ENCODE data around the gene FGF12.

FGF12 gene

DNA sequence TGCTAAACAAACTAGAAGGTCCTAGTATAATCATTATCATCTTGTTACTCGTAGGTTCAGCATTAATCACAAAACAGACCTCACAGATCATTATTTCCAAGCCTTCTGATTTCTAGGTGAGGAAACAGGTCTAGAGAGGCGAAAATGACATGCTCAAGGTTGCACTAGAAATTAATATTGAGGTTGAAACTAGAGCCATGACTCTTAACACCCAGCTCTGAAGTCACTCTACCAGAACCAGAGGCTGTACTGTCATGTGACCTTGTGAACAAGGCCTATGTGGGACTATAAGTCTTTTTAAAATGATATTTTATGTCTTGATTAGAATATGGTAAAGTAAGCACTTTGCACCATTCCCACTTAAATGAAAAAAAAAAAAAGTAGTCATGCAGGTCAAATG, 23.8 kb upstream of the FGF12 start:
- Histone ChIP-seq H3K27ac (ENCODE audit: low read depth, low read length) (no peak overlapping the region), H4K20me1 (ENCODE audit: low read depth, low read length) (no peaks in the 10 kb centered on the region), H3K36me3 (ENCODE audit: low read length) (no peaks in the 10 kb centered on the region), H3K4me2 (ENCODE audit: low read depth, low read length, poor library complexity, severe bottlenecking) (no peak overlapping the region), H3K79me2 (ENCODE audit: insufficient read depth, low read length) (no peaks in the 10 kb centered on the region), H3K27me3 (ENCODE audit: low read length) (no peaks in the 10 kb centered on the region), H3K4me3 (ENCODE audit: insufficient read depth, low read length, poor library complexity, severe bottlenecking) (no peak overlapping the region), H2AFZ (ENCODE audit: low read depth, low read length, severe bottlenecking) (no peak overlapping the region), H3K9me2 (replicated peaks; ENCODE audit: insufficient read depth, low read length) (no peaks in the 10 kb centered on the region), H3K9me3 (ENCODE audit: insufficient read depth, low read length) (no peaks in the 10 kb centered on the region), H3K9ac (ENCODE audit: low read length) (no peak overlapping the region), H3F3A (ENCODE audit: insufficient read depth) (no peaks in the 10 kb centered on the region)
- no peak for TF ChIP-seq EZH2phosphoT487 (conservative IDR thresholded peaks at IDR 0.05; ENCODE audit: low read length)
- TF ChIP-seq, protein P1, sequence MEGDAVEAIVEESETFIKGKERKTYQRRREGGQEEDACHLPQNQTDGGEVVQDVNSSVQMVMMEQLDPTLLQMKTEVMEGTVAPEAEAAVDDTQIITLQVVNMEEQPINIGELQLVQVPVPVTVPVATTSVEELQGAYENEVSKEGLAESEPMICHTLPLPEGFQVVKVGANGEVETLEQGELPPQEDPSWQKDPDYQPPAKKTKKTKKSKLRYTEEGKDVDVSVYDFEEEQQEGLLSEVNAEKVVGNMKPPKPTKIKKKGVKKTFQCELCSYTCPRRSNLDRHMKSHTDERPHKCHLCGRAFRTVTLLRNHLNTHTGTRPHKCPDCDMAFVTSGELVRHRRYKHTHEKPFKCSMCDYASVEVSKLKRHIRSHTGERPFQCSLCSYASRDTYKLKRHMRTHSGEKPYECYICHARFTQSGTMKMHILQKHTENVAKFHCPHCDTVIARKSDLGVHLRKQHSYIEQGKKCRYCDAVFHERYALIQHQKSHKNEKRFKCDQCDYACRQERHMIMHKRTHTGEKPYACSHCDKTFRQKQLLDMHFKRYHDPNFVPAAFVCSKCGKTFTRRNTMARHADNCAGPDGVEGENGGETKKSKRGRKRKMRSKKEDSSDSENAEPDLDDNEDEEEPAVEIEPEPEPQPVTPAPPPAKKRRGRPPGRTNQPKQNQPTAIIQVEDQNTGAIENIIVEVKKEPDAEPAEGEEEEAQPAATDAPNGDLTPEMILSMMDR (IDR thresholded peaks at IDR 0.05; ENCODE audit: insufficient read depth, low read length, poor library complexity, severe bottlenecking), result no peak

DNA sequence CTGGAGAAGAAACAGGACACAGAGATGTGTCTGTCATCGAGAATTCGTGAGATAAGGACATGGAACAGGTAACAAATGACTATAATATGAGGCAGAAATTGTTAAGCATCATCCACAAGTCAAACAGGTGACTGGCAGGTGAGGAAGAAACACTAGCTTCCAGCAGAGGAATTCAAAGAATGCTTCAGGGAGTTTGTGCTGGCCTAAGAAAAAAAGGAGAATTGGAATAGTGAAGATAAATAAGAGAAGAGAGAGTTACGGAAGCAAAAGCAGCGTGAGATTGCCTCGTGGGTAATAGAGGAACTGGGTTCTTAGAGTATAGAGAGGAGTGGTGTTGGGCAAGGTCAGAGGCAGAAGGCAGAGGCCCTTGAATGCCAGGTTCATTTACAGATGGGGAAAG, 22.9 kb upstream of the FGF12 start:
- no peaks in the 10 kb centered on the region for H3F3A ChIP-seq (ENCODE audit: insufficient read depth)
- no peaks in the 10 kb centered on the region for H3K27me3 ChIP-seq (ENCODE audit: low read length)
- no peak overlapping the region for H3K27ac ChIP-seq (ENCODE audit: low read depth, low read length)
- H3K9me3 ChIP-seq (ENCODE audit: insufficient read depth, low read length), result no peaks in the 10 kb centered on the region
- no peak overlapping the region for H3K9ac ChIP-seq (ENCODE audit: low read length)
- H3K79me2 ChIP-seq (ENCODE audit: insufficient read depth, low read length), result no peaks in the 10 kb centered on the region
- no peak overlapping the region for H3K4me3 ChIP-seq (ENCODE audit: insufficient read depth, low read length, poor library complexity, severe bottlenecking)
- no peak overlapping the region for H3K4me2 ChIP-seq (ENCODE audit: low read depth, low read length, poor library complexity, severe bottlenecking)
- no peaks in the 10 kb centered on the region for H4K20me1 ChIP-seq (ENCODE audit: low read depth, low read length)
- no peaks in the 10 kb centered on the region for H3K9me2 ChIP-seq (replicated peaks; ENCODE audit: insufficient read depth, low read length)
- H3K36me3 ChIP-seq (ENCODE audit: low read length), result no peaks in the 10 kb centered on the region
- TF ChIP-seq EZH2phosphoT487 (conservative IDR thresholded peaks at IDR 0.05; ENCODE audit: low read length), result no peak
- TF ChIP-seq, protein P1 (IDR thresholded peaks at IDR 0.05; ENCODE audit: insufficient read depth, low read length, poor library complexity, severe bottlenecking), result no peak
- no peak overlapping the region for H2AFZ ChIP-seq (ENCODE audit: low read depth, low read length, severe bottlenecking)

DNA sequence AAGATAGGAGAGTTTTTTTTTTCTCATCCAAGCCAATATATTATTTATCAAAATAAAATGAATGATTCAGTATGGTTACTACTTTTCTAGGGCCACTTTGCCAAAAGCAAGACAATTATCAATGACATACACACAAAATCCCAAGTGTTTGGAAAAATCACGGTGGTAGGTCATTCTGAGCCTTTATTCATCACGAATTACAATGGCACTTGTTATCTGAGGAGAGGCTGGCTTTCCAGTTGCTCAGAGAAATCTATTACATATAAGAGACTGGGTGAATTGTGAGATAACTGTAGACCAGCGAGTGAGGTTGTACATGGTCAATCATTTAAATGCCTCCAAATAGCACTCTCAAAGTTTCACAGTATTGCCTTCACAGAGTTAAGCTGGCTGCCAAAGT, 20.4 kb upstream of the FGF12 start:
- Histone ChIP-seq H4K20me1 (ENCODE audit: low read depth, low read length) (no peaks in the 10 kb centered on the region), H3K27ac (ENCODE audit: low read depth, low read length) (no peak overlapping the region), H3K79me2 (ENCODE audit: insufficient read depth, low read length) (no peaks in the 10 kb centered on the region), H3K27me3 (ENCODE audit: low read length) (no peaks in the 10 kb centered on the region), H3K4me2 (ENCODE audit: low read depth, low read length, poor library complexity, severe bottlenecking) (no peak overlapping the region), H3F3A (ENCODE audit: insufficient read depth) (no peaks in the 10 kb centered on the region), H3K9me2 (replicated peaks; ENCODE audit: insufficient read depth, low read length) (no peaks in the 10 kb centered on the region), H3K9ac (ENCODE audit: low read length) (no peak overlapping the region), H2AFZ (ENCODE audit: low read depth, low read length, severe bottlenecking) (no peak overlapping the region), H3K4me3 (ENCODE audit: insufficient read depth, low read length, poor library complexity, severe bottlenecking) (no peak overlapping the region), H3K9me3 (ENCODE audit: insufficient read depth, low read length) (no peaks in the 10 kb centered on the region), H3K36me3 (ENCODE audit: low read length) (no peaks in the 10 kb centered on the region)
- no peak for TF ChIP-seq EZH2phosphoT487 (conservative IDR thresholded peaks at IDR 0.05; ENCODE audit: low read length)
- TF ChIP-seq, protein P1 (IDR thresholded peaks at IDR 0.05; ENCODE audit: insufficient read depth, low read length, poor library complexity, severe bottlenecking), result no peak

Data from SU-DHL-6 (cell line).